IPS-NIHi7 (cell line): ENCODE data around the gene SAMD8.

Source experiments
- DNase-seq: peaks from one replicate; pipeline ENCODE4 v3.0.0; 2012; ENCODE audit warnings: mixed read lengths; ENCODE audit errors: extremely low spot score

Gene SAMD8

GRCh38 chr10:75084834-75085384 lies 26.5 kb upstream of the SAMD8 start:
- DNase-seq = no peak

- no peak for DNase-seq
These were observed 25.1 kb upstream of the SAMD8 start for GRCh38 chr10:75086278-75086934.

GRCh38 chr10:75088640-75089039 lies 22.8 kb upstream of the SAMD8 start:
- no peak for DNase-seq

- no peak for DNase-seq
These were observed 21.8 kb upstream of the SAMD8 start for GRCh38 chr10:75089634-75090033.

- DNase-seq = no peak
These were observed 20.3 kb upstream of the SAMD8 start for GRCh38 chr10:75091146-75091545.

GRCh38 chr10:75094465-75094864 lies 17.0 kb upstream of the SAMD8 start:
- no peak for DNase-seq

- no peak for DNase-seq
These were observed 15.8 kb upstream of the SAMD8 start for GRCh38 chr10:75095631-75096030.

- no peak for DNase-seq
These were observed 14.7 kb upstream of the SAMD8 start for GRCh38 chr10:75096749-75097148.

- peak; percentile 62 for DNase-seq
These were observed 13.7 kb upstream of the SAMD8 start for GRCh38 chr10:75097666-75098285.

GRCh38 chr10:75098902-75099673 lies 12.4 kb upstream of the SAMD8 start:
- no peak for DNase-seq

- DNase-seq = peak; percentile 95
These were observed 11.3 kb upstream of the SAMD8 start for GRCh38 chr10:75099952-75100763.

- DNase-seq = no peak
These were observed 10.6 kb upstream of the SAMD8 start for GRCh38 chr10:75100764-75101291.

- DNase-seq = no peak
These were observed 9.8 kb upstream of the SAMD8 start for GRCh38 chr10:75101416-75102251.

- DNase-seq = no peak
These were observed 8.4 kb upstream of the SAMD8 start for GRCh38 chr10:75102830-75103673.

GRCh38 chr10:75103881-75104686 lies 7.4 kb upstream of the SAMD8 start:
- no peak for DNase-seq

- DNase-seq = no peak
These were observed 6.6 kb upstream of the SAMD8 start for GRCh38 chr10:75104842-75105241.

- DNase-seq = no peak
These were observed 5.8 kb upstream of the SAMD8 start for GRCh38 chr10:75105576-75106197.

GRCh38 chr10:75106242-75106641 lies 5.2 kb upstream of the SAMD8 start:
- DNase-seq = peak; percentile 57
